ENCODE results near the gene OCA2.

The OCA2 gene

DNA sequence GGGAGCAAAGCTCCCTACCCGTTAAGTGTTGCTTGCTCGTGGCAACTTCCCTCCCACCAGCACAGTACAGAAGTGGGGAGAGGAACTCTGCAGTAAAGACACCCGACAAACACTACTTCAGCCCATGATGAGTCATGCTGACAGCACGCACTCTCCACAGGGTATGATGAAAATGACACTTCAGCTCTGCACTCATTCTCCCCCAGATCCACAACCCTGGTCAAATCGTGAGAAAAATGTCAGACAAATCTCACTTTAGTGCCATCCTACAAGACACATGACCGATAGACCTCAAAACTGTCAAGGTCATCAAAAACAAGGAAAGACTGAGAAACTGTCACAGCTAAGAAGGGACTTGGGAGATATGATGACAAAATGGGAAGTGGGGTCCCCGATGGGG lies 278.9 kb downstream of the OCA2 start:
- H3K4me2 ChIP-seq (ENCODE audit: low read length): no peak overlapping the region

GRCh38 chr15:27817258-27817657 lies 281.9 kb downstream of the OCA2 start:
- TF ChIP-seq, protein P1, sequence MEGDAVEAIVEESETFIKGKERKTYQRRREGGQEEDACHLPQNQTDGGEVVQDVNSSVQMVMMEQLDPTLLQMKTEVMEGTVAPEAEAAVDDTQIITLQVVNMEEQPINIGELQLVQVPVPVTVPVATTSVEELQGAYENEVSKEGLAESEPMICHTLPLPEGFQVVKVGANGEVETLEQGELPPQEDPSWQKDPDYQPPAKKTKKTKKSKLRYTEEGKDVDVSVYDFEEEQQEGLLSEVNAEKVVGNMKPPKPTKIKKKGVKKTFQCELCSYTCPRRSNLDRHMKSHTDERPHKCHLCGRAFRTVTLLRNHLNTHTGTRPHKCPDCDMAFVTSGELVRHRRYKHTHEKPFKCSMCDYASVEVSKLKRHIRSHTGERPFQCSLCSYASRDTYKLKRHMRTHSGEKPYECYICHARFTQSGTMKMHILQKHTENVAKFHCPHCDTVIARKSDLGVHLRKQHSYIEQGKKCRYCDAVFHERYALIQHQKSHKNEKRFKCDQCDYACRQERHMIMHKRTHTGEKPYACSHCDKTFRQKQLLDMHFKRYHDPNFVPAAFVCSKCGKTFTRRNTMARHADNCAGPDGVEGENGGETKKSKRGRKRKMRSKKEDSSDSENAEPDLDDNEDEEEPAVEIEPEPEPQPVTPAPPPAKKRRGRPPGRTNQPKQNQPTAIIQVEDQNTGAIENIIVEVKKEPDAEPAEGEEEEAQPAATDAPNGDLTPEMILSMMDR (IDR thresholded peaks at IDR 0.05; ENCODE audit: low read length): no peak
- no peak for TF ChIP-seq EZH2 (IDR thresholded peaks at IDR 0.05; ENCODE audit: borderline replicate concordance, low read length)
- no peak overlapping the region for H2AFZ ChIP-seq (ENCODE audit: low read length)
- no peaks in the 10 kb centered on the region for H4K20me1 ChIP-seq (ENCODE audit: insufficient read depth, low read length)
- H3K9me3 ChIP-seq (ENCODE audit: low read length): no peaks in the 10 kb centered on the region
- no peaks in the 10 kb centered on the region for H3F3A ChIP-seq (ENCODE audit: insufficient read depth, low read length)
- H3K79me2 ChIP-seq (ENCODE audit: insufficient read depth, low read length): no peaks in the 10 kb centered on the region
- H3K4me1 ChIP-seq (ENCODE audit: insufficient read depth, low read length, severe bottlenecking): no peaks in the 10 kb centered on the region
- no peaks in the 10 kb centered on the region for H3K27me3 ChIP-seq (ENCODE audit: insufficient read depth, low read length)
- no peaks in the 10 kb centered on the region for H3K36me3 ChIP-seq (ENCODE audit: insufficient read depth, low read length)
- H3K4me2 ChIP-seq (ENCODE audit: low read length): no peak overlapping the region
- no peaks in the 10 kb centered on the region for H3K9me2 ChIP-seq (ENCODE audit: low read depth, low read length)
- H3K4me3 ChIP-seq (ENCODE audit: low read depth, low read length, poor library complexity, severe bottlenecking): no peak overlapping the region
- no peak overlapping the region for H3K27ac ChIP-seq (ENCODE audit: low read depth, low read length, poor library complexity, severe bottlenecking)
- no peak overlapping the region for H3K9ac ChIP-seq (ENCODE audit: low read length)

More for the DNA sequence above, 278.9 kb downstream of the OCA2 start:
- no peaks in the 10 kb centered on the region for H3K36me3 ChIP-seq (ENCODE audit: insufficient read depth, low read length)
- H3K9ac ChIP-seq (ENCODE audit: low read length): no peak overlapping the region
- no peak overlapping the region for H3K27ac ChIP-seq (ENCODE audit: low read depth, low read length, poor library complexity, severe bottlenecking)
- no peaks in the 10 kb centered on the region for H3K4me1 ChIP-seq (ENCODE audit: insufficient read depth, low read length, severe bottlenecking)
- no peaks in the 10 kb centered on the region for H3K27me3 ChIP-seq (ENCODE audit: insufficient read depth, low read length)
- no peaks in the 10 kb centered on the region for H3K79me2 ChIP-seq (ENCODE audit: insufficient read depth, low read length)
- TF ChIP-seq, protein P1 (IDR thresholded peaks at IDR 0.05; ENCODE audit: low read length): no peak
- TF ChIP-seq EZH2 (IDR thresholded peaks at IDR 0.05; ENCODE audit: borderline replicate concordance, low read length): no peak
- no peak overlapping the region for H3K4me3 ChIP-seq (ENCODE audit: low read depth, low read length, poor library complexity, severe bottlenecking)
- no peaks in the 10 kb centered on the region for H4K20me1 ChIP-seq (ENCODE audit: insufficient read depth, low read length)
- H3K9me2 ChIP-seq (ENCODE audit: low read depth, low read length): no peaks in the 10 kb centered on the region
- H2AFZ ChIP-seq (ENCODE audit: low read length): no peak overlapping the region
- H3F3A ChIP-seq (ENCODE audit: insufficient read depth, low read length): no peaks in the 10 kb centered on the region
- no peaks in the 10 kb centered on the region for H3K9me3 ChIP-seq (ENCODE audit: low read length)

DNA sequence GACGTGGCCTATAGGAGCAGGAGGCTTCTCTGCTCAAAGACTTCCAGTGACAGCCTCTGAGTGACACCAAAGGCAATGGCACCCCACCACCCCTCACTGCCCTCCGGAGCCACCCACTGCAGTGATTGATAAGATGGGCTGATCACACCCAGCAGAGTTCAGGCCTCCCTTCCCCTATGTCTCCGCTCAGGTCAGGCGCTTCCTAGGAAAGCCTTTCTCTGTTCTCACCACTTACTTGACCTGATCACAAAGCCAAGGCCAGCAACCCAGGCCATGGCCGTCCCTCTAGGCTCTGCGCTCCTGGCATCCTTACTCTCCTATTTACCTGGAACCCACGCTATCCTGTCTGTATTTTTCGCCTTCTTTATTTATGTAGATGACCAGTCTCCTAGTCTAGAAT lies 282.3 kb downstream of the OCA2 start:
- no peaks in the 10 kb centered on the region for H3K4me1 ChIP-seq (ENCODE audit: insufficient read depth, low read length, severe bottlenecking)
- H3K79me2 ChIP-seq (ENCODE audit: insufficient read depth, low read length): no peaks in the 10 kb centered on the region
- H4K20me1 ChIP-seq (ENCODE audit: insufficient read depth, low read length): no peaks in the 10 kb centered on the region
- no peak overlapping the region for H2AFZ ChIP-seq (ENCODE audit: low read length)
- H3K4me2 ChIP-seq (ENCODE audit: low read length): no peak overlapping the region
- H3K4me3 ChIP-seq (ENCODE audit: low read depth, low read length, poor library complexity, severe bottlenecking): no peak overlapping the region
- no peak overlapping the region for H3K27ac ChIP-seq (ENCODE audit: low read depth, low read length, poor library complexity, severe bottlenecking)
- no peaks in the 10 kb centered on the region for H3K9me3 ChIP-seq (ENCODE audit: low read length)
- H3F3A ChIP-seq (ENCODE audit: insufficient read depth, low read length): no peaks in the 10 kb centered on the region
- H3K9ac ChIP-seq (ENCODE audit: low read length): no peak overlapping the region
- no peaks in the 10 kb centered on the region for H3K27me3 ChIP-seq (ENCODE audit: insufficient read depth, low read length)
- H3K9me2 ChIP-seq (ENCODE audit: low read depth, low read length): no peaks in the 10 kb centered on the region
- TF ChIP-seq EZH2 (IDR thresholded peaks at IDR 0.05; ENCODE audit: borderline replicate concordance, low read length): no peak
- TF ChIP-seq, protein P1 (IDR thresholded peaks at IDR 0.05; ENCODE audit: low read length): no peak
- no peaks in the 10 kb centered on the region for H3K36me3 ChIP-seq (ENCODE audit: insufficient read depth, low read length)
